BJ (cell line): Measurements from ENCODE around the gene NCKAP5L. TPM values are rescaled to one million over a fixed set of nuclear protein-coding genes. Genes with fewer than 3 reads are reported as not detected.

ENCODE experiments used
- CTCF ChIA-PET: fragments of 350-600 bp; formaldehyde crosslinking; extraction: SDS; loops from one replicate; lab custom pipeline; 2021; ENCODE audit warnings: antibody characterized with exemption, inconsistent platforms; lab: Yijun Ruan, JAX
- POLR2A ChIA-PET: fragments of 300-600 bp; sonication (Branson Sonifier 250); formaldehyde crosslinking; extraction: SDS; loops from one replicate; lab custom pipeline; 2021; ENCODE audit warnings: antibody characterized with exemption; lab: Charles Lee
- DNase-seq: peaks from one replicate; pipeline ENCODE4 v3.0.0-alpha.2; 2011; ENCODE audit warnings: low read depth
- H3K27me3 ChIP-seq: 2 replicates; pipeline ENCODE4 v1.6.0; 2011; ENCODE audit warnings: low read length; ENCODE audit not compliant: control insufficient read depth, insufficient read depth
- H3K36me3 ChIP-seq: 2 replicates; pipeline ENCODE4 v1.5.1; 2011; ENCODE audit warnings: low read length; ENCODE audit not compliant: control insufficient read depth, insufficient read depth
- H3K4me3 ChIP-seq: 2 replicates; pipeline ENCODE4 v1.5.1; 2011; ENCODE audit warnings: low read depth, mild to moderate bottlenecking, control low read depth, low read length
- CTCF ChIP-seq: IDR thresholded peaks from 2 replicates; pipeline ENCODE4 v1.5.1; 2011; ENCODE audit warnings: low read depth, mild to moderate bottlenecking, control low read depth, inconsistent platforms, low read length, moderate library complexity; ENCODE audit not compliant: insufficient read depth
- polyA plus RNA-seq: library from polyadenylated mRNA; depleted of rRNA; stranded (reverse); fragments of >200 nt; gene quantifications from 2 replicates; pipeline ENCODE4 v1.2.3, GENCODE V29; 2011; rRNA removed
- small RNA-seq: library from RNA; depleted of rRNA; stranded (forward); fragments of <200 nt; gene quantifications from one replicate; pipeline ENCODE3, GENCODE V24; 2012; ENCODE audit warnings: low replicate concordance, low read depth; ENCODE audit not compliant: insufficient read length

Gene NCKAP5L
- polyA plus RNA-seq, 1 experiment, result 13.2 TPM

DNA sequence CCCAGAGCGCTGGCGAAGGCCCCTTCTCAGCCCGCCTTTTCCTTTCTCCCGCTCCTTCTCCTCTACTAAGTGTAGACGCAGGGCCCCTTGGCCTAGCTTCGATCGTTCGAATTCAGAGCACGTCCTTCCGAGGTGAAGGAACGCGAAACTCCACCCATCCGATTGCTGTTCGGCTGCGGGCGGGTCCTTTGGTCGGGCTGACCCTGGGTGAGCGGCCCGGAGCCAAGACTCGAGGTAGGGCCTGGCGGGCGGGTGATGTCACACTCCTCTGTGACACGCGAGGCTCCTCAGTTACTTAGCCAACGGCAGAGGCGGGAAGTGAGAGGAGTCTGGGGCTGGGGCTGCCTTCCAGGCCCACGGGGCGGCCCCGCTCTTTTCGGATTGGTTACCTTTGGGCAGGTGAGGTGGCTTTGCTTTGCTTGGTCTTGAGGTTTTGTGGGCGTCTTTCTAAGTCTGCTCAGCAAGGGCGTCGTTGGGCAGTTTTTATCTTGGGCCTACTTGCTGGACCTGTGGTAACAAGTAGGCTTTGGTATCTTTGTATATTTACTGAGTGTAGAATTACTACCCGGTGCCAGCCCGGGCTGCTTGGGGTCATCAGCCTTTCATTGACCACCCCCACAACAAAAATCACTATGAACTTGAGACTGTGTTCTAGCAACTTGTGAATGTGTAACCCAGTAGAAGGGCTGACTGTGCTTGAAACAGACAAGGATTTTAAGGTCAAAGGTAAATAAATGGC, 86.2 kb downstream of the NCKAP5L start:
- CTCF ChIA-PET, result interaction anchor here (0.6 to 2.0 kb wide), 38 partner anchors 8 to 1107 kb away, joined by 3 to 14 read pairs (median 4); no protein-coding TSS in a partner anchor
- peak; percentile 47 for DNase-seq
- no peaks in the 10 kb centered on the region for H3K27me3 ChIP-seq
- H3K36me3 ChIP-seq, result no peaks in the 10 kb centered on the region
- POLR2A ChIA-PET, result interaction anchor here (0.7 to 1.0 kb wide), 4 partner anchors 24 to 186 kb away, joined by 3 to 6 read pairs (median 4); no protein-coding TSS in a partner anchor
- peak overlapping the region; percentile 76 for H3K4me3 ChIP-seq
- TF ChIP-seq CTCF, result no peak

Small RNA genes within 50 kb of the gene (small RNA-seq; reads per million reads assigned to genes)
- gene LSM6P2, result not detected

Other genes with a start within 250 kb of the NCKAP5L start
- 0.11 and 0.12 TPM in 2 replicates for gene FAM186B, start 222.8 kb downstream of the NCKAP5L start, polyA plus RNA-seq
- gene PRPF40B, start 204.9 kb downstream of the NCKAP5L start, polyA plus RNA-seq, result 9.8 and 15.0 TPM in 2 replicates
- 10.6 and 13.3 TPM in 2 replicates for gene FMNL3, start 121.0 kb downstream of the NCKAP5L start, polyA plus RNA-seq
- 771 and 1,002 TPM in 2 replicates for gene TMBIM6, start 86.9 kb downstream of the NCKAP5L start, polyA plus RNA-seq
- 2.6 and 3.5 TPM in 2 replicates for gene BCDIN3D, start 14.7 kb upstream of the NCKAP5L start, polyA plus RNA-seq
- gene FAIM2, start 75.5 kb upstream of the NCKAP5L start, polyA plus RNA-seq, result 1.4 and 3.6 TPM in 2 replicates
- gene AQP2, start 122.3 kb upstream of the NCKAP5L start, polyA plus RNA-seq, result not detected in 2 replicates
- gene AQP5, start 133.5 kb upstream of the NCKAP5L start, polyA plus RNA-seq, result not detected in 2 replicates
- not detected in 2 replicates for gene AQP6, start 144.5 kb upstream of the NCKAP5L start, polyA plus RNA-seq
- 42.8 and 55.3 TPM in 2 replicates for gene RACGAP1, start 197.1 kb upstream of the NCKAP5L start, polyA plus RNA-seq
- gene ASIC1, start 229.2 kb upstream of the NCKAP5L start, polyA plus RNA-seq, result 4.9 and 7.0 TPM in 2 replicates